HG03378 (cell line): ENCODE measurements around the gene APOL2.
"Not testable (repeated sequence)": the region's sequence is repeated elsewhere in the genome, so short reads cannot be mapped to it uniquely, and the experiment has no call there.

Experiments
- ATAC-seq: cut with Tn5 transposase; IDR thresholded peaks from one replicate; pipeline ENCODE4 v1.9.1; 2021; ENCODE audit warnings: mild to moderate bottlenecking, moderate library complexity; ENCODE audit not compliant: unreplicated experiment

Gene APOL2

GRCh38 chr22:36245805-36246356, 6.6 kb upstream of the APOL2 start:
- no peak for ATAC-seq

- no peak for ATAC-seq
These were observed 5.4 kb upstream of the APOL2 start for GRCh38 chr22:36244522-36245391.

- no peak for ATAC-seq
These were observed 4.7 kb upstream of the APOL2 start for GRCh38 chr22:36243986-36244385.

DNA sequence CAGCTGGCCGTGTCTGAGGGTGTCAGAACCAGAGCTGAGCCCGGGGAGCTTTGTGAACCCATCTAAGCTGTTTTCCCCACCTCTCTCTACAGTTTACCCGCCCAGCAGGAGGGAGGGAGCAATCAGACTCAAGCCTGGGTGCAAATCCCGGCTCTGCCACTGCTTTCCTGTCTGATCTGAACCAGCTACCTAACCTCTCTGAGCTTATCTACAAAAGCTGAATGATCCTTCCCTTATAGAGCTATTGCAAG, 252 bp downstream of the APOL2 start:
- ATAC-seq: peak; percentile 11

DNA sequence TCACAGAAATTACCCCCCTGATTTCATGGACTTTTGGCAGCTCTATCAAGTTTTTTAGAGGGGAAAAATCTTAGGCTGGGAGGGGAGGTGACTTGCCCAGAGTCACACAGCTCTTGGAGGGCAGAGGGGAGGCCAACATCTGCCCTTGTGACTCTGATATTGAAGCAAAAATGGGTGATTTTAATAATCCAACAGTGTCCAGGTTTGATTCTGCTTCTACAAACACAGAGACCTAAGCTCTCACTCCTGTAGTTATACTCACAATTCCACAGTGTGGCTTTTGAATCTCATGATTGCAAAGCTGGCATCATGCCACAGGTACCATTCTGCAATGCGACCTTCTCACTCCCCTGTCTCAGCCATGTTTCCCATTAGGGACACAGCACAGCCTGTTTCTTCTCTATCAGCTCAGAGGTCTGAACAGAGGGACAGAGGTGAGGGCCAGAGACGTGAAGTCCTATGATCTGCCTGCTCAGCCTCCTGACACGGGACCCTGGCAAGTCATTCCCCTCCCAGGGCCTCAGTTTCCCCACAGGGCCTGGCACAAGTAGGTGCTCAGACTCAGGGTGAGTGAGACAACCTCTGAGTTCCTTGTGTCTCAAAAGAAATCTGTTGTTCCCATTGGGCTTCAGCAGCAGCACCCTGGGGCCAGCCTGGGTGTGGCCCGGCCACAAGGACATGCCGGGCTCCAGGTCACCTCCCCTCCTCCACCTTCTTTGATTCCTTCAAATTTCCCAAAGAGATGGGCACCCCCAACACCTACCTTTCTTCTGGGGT, 766 bp downstream of the APOL2 start:
- ATAC-seq: no peak

DNA sequence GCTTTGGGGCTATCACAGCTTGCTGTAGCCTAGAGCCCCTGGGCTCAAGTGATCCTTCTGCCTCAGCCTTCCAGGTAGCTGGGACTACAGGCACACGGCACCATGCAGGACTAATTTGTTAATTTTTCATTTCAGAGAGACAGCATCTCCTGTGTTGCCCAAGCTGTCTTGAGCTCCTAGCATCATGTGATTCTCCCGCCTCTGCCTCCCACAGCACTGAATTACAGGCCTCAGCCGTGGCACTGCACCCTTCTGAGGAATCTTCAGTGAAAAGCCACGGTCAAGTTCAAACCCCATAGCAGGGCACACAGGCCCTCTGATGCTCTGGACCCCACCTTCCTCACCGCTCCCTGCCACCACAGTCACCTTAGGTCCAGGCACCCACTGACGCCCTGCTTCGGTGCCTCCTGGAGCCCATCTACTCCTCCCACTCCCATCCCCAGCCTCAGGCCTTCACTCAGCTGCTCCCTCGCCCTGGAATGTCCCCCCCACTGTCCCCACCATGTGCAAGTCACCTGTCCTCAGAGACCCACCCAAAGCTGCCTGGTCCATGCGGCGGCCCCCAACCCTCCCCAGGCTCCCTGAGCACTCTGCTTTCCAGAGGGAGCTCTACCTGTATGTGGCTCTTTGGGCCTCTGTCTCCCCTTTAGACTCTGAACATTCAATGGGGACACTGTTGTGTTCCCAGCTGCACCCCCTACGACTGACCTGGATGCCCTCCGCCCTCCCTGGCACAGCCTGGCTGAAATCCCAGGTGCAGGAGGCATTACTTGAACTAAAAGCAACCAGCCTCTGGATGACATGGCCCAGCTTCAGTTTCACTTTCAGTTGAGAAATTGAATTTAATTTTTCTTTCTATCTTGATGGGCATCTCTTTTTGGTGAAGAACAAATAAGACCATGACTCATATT, 1.6 kb downstream of the APOL2 start:
- ATAC-seq: no peak

DNA sequence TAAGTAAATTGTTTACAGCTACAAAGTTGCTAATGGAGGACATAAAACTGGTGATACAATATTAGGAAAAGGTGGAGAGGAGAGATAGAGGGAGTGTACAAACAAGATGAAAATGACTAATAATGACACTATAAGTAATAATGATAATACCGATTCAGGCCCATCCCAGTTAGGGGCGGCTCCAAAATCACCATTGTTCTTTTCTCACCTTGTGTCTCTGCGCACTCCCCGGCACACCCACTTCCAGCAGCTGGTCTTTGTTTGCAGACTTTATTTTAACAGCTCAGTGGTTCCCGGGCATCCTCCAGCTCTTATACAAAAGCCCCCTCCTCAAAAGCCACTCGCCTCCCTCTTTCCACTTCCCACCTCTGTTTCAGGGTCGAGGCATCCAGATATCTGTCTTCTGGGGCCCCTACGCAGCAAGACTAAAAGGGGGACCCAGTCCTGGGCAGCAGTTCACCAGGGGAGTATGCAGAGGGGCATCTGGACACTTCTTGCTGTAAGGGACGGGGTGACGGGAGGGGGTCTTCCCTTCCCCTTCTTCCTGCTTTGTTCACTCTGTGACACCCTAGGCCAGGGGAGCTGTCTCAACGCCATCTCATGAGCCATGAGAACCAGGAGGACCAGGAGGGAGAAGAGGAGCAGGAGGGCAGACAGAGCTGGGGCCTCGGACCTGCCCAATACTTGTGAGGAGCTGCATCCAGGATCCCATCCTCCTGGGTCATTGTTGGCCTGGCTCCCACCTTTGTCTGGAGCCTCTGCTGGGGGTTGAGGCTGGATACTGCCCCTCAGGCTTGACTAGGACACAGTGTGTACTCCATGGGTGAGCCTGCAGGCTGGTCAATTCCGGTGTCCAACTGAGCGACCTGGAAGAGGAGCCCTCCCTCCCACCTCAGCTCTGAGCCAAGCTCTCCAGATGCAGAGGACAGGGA, 2.7 kb downstream of the APOL2 start:
- no peak for ATAC-seq

DNA sequence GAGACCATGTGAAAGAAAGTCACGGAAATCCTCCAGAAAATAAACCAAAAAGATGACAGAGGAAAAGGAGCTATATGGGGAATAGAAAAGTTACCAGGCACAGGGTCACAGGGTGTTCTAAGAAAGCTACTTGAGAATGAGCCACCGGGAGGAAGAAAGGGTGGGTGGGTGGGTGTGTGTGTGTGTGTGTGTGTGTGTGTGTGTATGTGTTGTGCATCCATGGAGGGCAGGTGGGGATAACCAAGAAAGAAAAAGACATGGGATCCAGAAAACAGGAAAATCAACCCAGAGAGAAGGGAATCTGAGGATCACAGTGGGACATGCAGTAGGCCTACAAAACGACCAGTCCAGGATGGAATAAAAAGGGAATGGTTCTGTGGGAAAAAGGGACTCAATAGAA, 3.7 kb downstream of the APOL2 start:
- no peak for ATAC-seq

- ATAC-seq: no peak
These were observed 4.4 kb downstream of the APOL2 start for GRCh38 chr22:36234919-36235318.

- ATAC-seq: no peak
These were observed 5.1 kb downstream of the APOL2 start for GRCh38 chr22:36234213-36234612.

DNA sequence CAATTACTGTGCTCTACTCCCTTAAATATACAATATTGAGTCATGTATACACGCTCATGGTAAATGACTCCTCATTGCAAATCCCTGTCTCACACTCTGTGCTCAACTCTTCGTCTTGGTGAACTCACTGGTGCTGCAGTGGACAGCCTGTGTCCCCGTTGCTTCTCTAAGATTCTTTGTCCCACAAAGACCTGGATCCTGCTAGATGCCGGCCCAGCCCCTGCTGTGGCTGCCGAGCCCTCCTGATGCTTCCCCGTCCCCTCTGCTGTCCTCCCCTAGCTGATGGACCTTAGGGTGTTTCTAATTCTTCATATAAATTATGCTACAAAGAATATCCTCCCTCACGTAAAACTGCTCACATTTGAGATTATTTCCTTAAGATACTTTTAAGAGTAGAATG, 5.5 kb downstream of the APOL2 start:
- ATAC-seq: no peak

GRCh38 chr22:36232715-36233401, 6.5 kb downstream of the APOL2 start:
- ATAC-seq: no peak

DNA sequence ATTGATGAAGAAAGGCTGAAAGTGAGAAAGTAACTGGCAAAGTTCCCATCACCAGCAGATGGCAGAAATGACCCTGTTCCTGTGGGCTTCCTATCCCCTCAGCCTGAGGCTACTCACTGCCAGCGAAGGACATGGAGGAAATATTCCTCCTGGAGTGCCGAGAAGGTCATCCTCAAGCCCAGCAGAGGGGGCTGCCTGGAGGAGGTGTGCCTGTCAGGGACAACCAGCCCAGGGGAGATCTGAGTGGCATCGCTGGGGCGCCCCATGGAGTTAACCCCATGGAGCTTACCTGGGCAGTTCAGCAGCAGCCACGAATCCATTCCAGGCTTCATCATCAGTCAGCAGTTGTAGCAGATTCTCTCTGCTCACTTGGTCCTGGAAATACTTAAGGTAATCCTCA, 8.3 kb downstream of the APOL2 start:
- not testable (repeated sequence) for ATAC-seq

DNA sequence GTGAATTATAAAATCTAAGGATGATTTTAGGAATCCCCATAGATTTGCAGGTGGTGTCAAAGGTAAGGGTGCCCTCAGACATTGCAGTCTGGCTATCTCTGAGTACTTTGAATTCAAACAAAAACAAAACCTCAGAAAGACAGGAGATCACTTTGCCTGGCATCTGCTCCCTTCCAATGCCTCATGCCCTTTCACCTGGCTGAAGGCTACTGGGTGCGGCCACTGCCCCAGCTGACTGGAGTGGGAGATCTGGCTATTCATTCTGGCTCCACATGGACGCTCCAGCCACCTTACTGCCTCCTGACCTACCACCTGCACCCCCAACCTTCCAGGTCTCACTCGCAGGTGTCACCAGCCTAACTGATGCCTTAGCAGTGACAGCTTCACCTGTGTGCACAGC, 9.7 kb downstream of the APOL2 start:
- not testable (repeated sequence) for ATAC-seq

- ATAC-seq: no peak
These were observed 10.4 kb downstream of the APOL2 start for GRCh38 chr22:36228944-36229343.

GRCh38 chr22:36228369-36228768, 11.0 kb downstream of the APOL2 start:
- not testable (repeated sequence) for ATAC-seq

- no peak for ATAC-seq
These were observed 11.5 kb downstream of the APOL2 start for GRCh38 chr22:36227806-36228205.

- ATAC-seq: no peak
These were observed 11.9 kb downstream of the APOL2 start for GRCh38 chr22:36227396-36227795.

DNA sequence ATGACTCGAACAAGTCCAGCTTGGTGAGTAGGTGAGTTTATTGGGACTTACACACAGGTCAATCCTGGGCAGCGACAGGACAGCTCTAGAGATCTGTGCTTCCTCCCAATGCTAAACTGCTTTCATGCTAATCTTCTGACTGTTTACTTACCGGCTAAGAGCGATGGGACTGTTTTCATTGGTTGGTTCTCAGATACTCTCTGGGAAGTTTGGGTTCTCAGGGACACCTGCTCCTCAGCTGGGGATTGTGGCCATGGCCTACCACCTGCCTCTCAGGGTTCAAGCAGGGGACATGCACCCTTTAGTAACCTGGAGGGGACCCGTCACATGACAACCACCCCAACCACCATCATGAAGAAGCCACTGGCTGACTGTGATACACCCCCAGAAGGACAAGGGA, 13.1 kb downstream of the APOL2 start:
- ATAC-seq: no peak
